GM21367 (cell line): ENCODE data around the gene SLC25A21.
"Not testable (repeated sequence)": the region's sequence is repeated elsewhere in the genome, so short reads cannot be mapped to it uniquely, and the experiment has no call there.

Source experiments
- ATAC-seq: cut with Tn5 transposase; IDR thresholded peaks from one replicate; pipeline ENCODE4 v1.9.1; 2021; ENCODE audit not compliant: unreplicated experiment

SLC25A21 gene

GRCh38 chr14:36726128-36726527, 446.3 kb downstream of the SLC25A21 start:
- no peak for ATAC-seq

- no peak for ATAC-seq
Measured at GRCh38 chr14:36724162-36724561, 448.2 kb downstream of the SLC25A21 start.

- ATAC-seq: no peak
Measured at GRCh38 chr14:36723530-36723929, 448.9 kb downstream of the SLC25A21 start.

GRCh38 chr14:36721877-36722276, 450.5 kb downstream of the SLC25A21 start:
- no peak for ATAC-seq

GRCh38 chr14:36720657-36721056, 451.7 kb downstream of the SLC25A21 start:
- ATAC-seq: no peak

GRCh38 chr14:36719823-36720222, 452.6 kb downstream of the SLC25A21 start:
- ATAC-seq: no peak

- no peak for ATAC-seq
Measured at GRCh38 chr14:36718216-36718615, 454.2 kb downstream of the SLC25A21 start.

GRCh38 chr14:36717363-36717762, 455.0 kb downstream of the SLC25A21 start:
- ATAC-seq: no peak

GRCh38 chr14:36716614-36717184, 455.7 kb downstream of the SLC25A21 start:
- ATAC-seq: no peak

GRCh38 chr14:36713960-36714703, 458.3 kb downstream of the SLC25A21 start:
- ATAC-seq: no peak

- no peak for ATAC-seq
Measured at GRCh38 chr14:36707570-36707969, 464.8 kb downstream of the SLC25A21 start.

- no peak for ATAC-seq
Measured at GRCh38 chr14:36702474-36702873, 469.9 kb downstream of the SLC25A21 start.

- no peak for ATAC-seq
Measured at GRCh38 chr14:36701132-36701531, 471.3 kb downstream of the SLC25A21 start.

- ATAC-seq: no peak
Measured at GRCh38 chr14:36700651-36701050, 471.8 kb downstream of the SLC25A21 start.

GRCh38 chr14:36699420-36699819, 473.0 kb downstream of the SLC25A21 start:
- ATAC-seq: not testable (repeated sequence)

GRCh38 chr14:36690311-36691040, 481.9 kb downstream of the SLC25A21 start:
- no peak for ATAC-seq

- ATAC-seq: no peak
Measured at GRCh38 chr14:36684946-36685345, 487.5 kb downstream of the SLC25A21 start.

GRCh38 chr14:36683083-36683724, 489.2 kb downstream of the SLC25A21 start:
- ATAC-seq: no peak

GRCh38 chr14:36682338-36682737, 490.1 kb downstream of the SLC25A21 start:
- ATAC-seq: no peak

GRCh38 chr14:36676236-36676635, 496.2 kb downstream of the SLC25A21 start:
- ATAC-seq: no peak

GRCh38 chr14:36675581-36675980, 496.8 kb downstream of the SLC25A21 start:
- ATAC-seq: no peak

GRCh38 chr14:36674659-36675058, 497.7 kb downstream of the SLC25A21 start:
- no peak for ATAC-seq
